ENCODE results near the gene ISX.

DNA sequence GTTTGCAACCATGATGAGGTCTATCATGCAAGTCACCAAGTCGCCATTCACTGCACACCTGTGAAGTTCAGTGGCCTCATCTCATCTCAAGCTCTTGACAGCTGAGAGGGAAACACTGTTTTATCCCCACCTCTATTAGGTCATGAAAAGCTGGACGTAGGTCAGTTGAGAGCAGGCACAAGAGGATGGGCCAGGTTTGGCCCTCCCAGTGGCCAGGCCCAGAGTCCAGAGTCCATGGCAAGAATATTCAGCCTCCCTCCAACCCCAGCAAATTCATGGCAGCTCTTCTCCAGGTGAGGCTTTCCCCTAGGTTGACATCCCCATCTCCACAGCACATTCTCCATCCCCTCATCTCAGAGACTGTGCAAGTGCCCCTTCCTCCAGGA, 22.0 kb upstream of the ISX start:
- TF ChIP-seq EZH2 (IDR thresholded peaks at IDR 0.05; ENCODE audit: borderline replicate concordance, low read depth, low read length, poor library complexity, severe bottlenecking) = no peak
- TF ChIP-seq CTCF (conservative IDR thresholded peaks at IDR 0.05; ENCODE audit: low read depth, low read length) = no peak

Measured in A673 (cell line).